ENCODE measurements around the gene ZNF839. TPM values are rescaled to one million over a fixed set of nuclear protein-coding genes. Genes with fewer than 3 reads are reported as not detected.

Gene ZNF839
- polyA plus RNA-seq, 3 donors = 0.47 to 17.0 (median 1.7) TPM

GRCh38 chr14:102282751-102283465, 36.6 kb upstream of the ZNF839 start:
- Histone ChIP-seq H2AFZ (ENCODE audit: insufficient read depth, low read depth, low read length, poor library complexity, severe bottlenecking) (no peak overlapping the region), H3K4me1 (ENCODE audit: control insufficient read depth in 1 of 2, insufficient read depth in 2 of 2, low read length in 2 of 2) (no peaks in the 10 kb centered on the region), H4K20me1 (ENCODE audit: insufficient read depth, low read length) (no peaks in the 10 kb centered on the region), H3K9me3 (replicated peaks in 1 of 2; ENCODE audit: control insufficient read depth in 1 of 2, insufficient read depth in 1 of 2, low read length in 2 of 2) (no peaks in the 10 kb centered on the region), H3K27me3 (ENCODE audit: control insufficient read depth in 2 of 2, insufficient read depth in 2 of 2, low read length in 2 of 2) (no peaks in the 10 kb centered on the region), H3K27ac (ENCODE audit: low read depth in 1 of 2, low read length in 2 of 2) (no peak overlapping the region), H3K4me2 (replicated peaks; ENCODE audit: extremely low read depth, low read length, poor library complexity, severe bottlenecking) (no peak overlapping the region), H3K79me2 (ENCODE audit: insufficient read depth, low read length) (no peaks in the 10 kb centered on the region), H3K36me3 (replicated peaks in 1 of 2; ENCODE audit: control insufficient read depth in 1 of 2, insufficient read depth in 2 of 2, low read length in 2 of 2) (no peaks in the 10 kb centered on the region), H3K9ac (ENCODE audit: insufficient read depth, low read length, poor library complexity, severe bottlenecking) (no peak overlapping the region), H3K4me3 (replicated peaks in 1 of 3; ENCODE audit: low read depth in 2 of 3, low read length in 3 of 3) (no peak overlapping the region)
- Mint-ChIP-seq H3K9me3 (peaks cover 0 to 3% (median 0%) of the 10 kb centered on the region in 7 donors), H3K36me3 (no peaks in the 10 kb centered on the region), H3K27me3 (ENCODE audit: low read depth in 3 of 3) (no peaks in the 10 kb centered on the region), H3K4me1 (no peaks in the 10 kb centered on the region), H3K4me3 (no peak overlapping the region), H3K27ac (no peak overlapping the region)
- intact Hi-C loops (cut with micrococcal nuclease) = no loop called here
- no peak for TF ChIP-seq CTCF (IDR thresholded peaks at IDR 0.05)
- 92% methylated on average over 7 of the region's 9 CpGs for WGBS (ENCODE audit: insufficient coverage)
- DNase-seq = no peak

DNA sequence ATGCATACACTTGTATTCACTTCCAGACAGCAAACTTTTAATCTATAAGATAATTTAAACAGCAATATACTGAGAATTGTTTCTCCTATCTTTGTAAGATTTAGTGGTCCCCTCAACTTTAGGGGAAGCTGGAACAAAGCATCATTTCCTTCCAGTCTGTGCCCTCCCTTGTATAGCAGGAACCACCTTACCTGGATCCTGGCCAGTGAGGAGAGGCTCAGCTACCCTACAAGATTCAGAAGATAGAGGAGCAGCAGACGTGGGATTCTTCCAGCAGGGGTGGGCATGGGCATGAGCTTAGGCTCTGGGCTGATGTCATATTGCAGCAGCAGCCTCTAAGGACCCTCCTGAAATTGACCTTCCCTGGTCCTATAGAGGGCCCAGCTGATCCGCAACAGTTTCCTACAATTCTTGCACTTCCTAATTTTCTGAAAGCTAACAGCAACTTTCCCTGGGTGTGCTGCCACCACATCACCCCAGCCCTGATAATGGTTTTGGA, 35.9 kb upstream of the ZNF839 start:
- Mint-ChIP-seq H3K9me3 (peaks cover 0 to 4% (median 0%) of the 10 kb centered on the region in 7 donors), H3K4me1 (no peaks in the 10 kb centered on the region), H3K4me3 (no peak overlapping the region), H3K27me3 (ENCODE audit: low read depth in 3 of 3) (no peaks in the 10 kb centered on the region), H3K36me3 (no peaks in the 10 kb centered on the region), H3K27ac (no peak overlapping the region)
- WGBS (ENCODE audit: insufficient coverage) = 42% methylated on average over 2 of the region's 2 CpGs
- H3K27ac ChIP-seq (ENCODE audit: low read depth in 1 of 2, low read length in 2 of 2) = no peak overlapping the region
- no peak overlapping the region for H3K4me3 ChIP-seq (replicated peaks in 1 of 3; ENCODE audit: low read depth in 2 of 3, low read length in 3 of 3)
- H3K4me1 ChIP-seq (ENCODE audit: control insufficient read depth in 1 of 2, insufficient read depth in 2 of 2, low read length in 2 of 2) = no peaks in the 10 kb centered on the region
- no peak for DNase-seq
- H4K20me1 ChIP-seq (ENCODE audit: insufficient read depth, low read length) = no peaks in the 10 kb centered on the region
- no peak overlapping the region for H3K9ac ChIP-seq (ENCODE audit: insufficient read depth, low read length, poor library complexity, severe bottlenecking)
- H3K4me2 ChIP-seq (replicated peaks; ENCODE audit: extremely low read depth, low read length, poor library complexity, severe bottlenecking) = no peak overlapping the region
- intact Hi-C loops (cut with micrococcal nuclease) = no loop called here
- H3K79me2 ChIP-seq (ENCODE audit: insufficient read depth, low read length) = no peaks in the 10 kb centered on the region
- H2AFZ ChIP-seq (ENCODE audit: insufficient read depth, low read depth, low read length, poor library complexity, severe bottlenecking) = no peak overlapping the region
- no peaks in the 10 kb centered on the region for H3K9me3 ChIP-seq (replicated peaks in 1 of 2; ENCODE audit: control insufficient read depth in 1 of 2, insufficient read depth in 1 of 2, low read length in 2 of 2)
- no peak for TF ChIP-seq CTCF (IDR thresholded peaks at IDR 0.05)
- no peaks in the 10 kb centered on the region for H3K36me3 ChIP-seq (replicated peaks in 1 of 2; ENCODE audit: control insufficient read depth in 1 of 2, insufficient read depth in 2 of 2, low read length in 2 of 2)
- no peaks in the 10 kb centered on the region for H3K27me3 ChIP-seq (ENCODE audit: control insufficient read depth in 2 of 2, insufficient read depth in 2 of 2, low read length in 2 of 2)

All from CD14-positive monocyte (primary cell).